OCI-LY1 (cell line): ENCODE results near the gene AGPAT2.

Experiments
- H2AFZ ChIP-seq: fragments of 200-600 bp; sonication (generic), shearing (Covaris generic); 2 replicates; pipeline ENCODE4 v1.6.0; 2014; ENCODE audit warnings: antibody characterized with exemption, mild to moderate bottlenecking, low read length
- H3F3A ChIP-seq: fragments of 200-600 bp; sonication (generic), shearing (Covaris generic); 2 replicates; pipeline ENCODE4 v1.6.0; 2014; ENCODE audit warnings: mild to moderate bottlenecking, antibody characterized with exemption, low read length, moderate library complexity; ENCODE audit not compliant: insufficient read depth
- H3K27ac ChIP-seq: fragments of 200-600 bp; sonication (generic); 2 replicates; pipeline ENCODE4 v1.5.1; 2014; ENCODE audit warnings: low read length, mixed run types, mild to moderate bottlenecking, low read depth; ENCODE audit not compliant: poor library complexity, severe bottlenecking
- H3K27me3 ChIP-seq: fragments of 200-600 bp; sonication (generic); 2 replicates; pipeline ENCODE4 v1.6.0; 2014; ENCODE audit warnings: antibody characterized with exemption, mild to moderate bottlenecking, low read length, moderate library complexity; ENCODE audit not compliant: insufficient read depth
- H3K36me3 ChIP-seq: fragments of 200-600 bp; sonication (generic); 2 replicates; pipeline ENCODE4 v1.6.1; 2014; ENCODE audit warnings: mild to moderate bottlenecking, antibody characterized with exemption, low read length, moderate library complexity, mixed read lengths; ENCODE audit not compliant: insufficient read depth
- H3K4me1 ChIP-seq: fragments of 200-600 bp; sonication (generic); 2 replicates; pipeline ENCODE4 v1.5.1; 2014; ENCODE audit warnings: mild to moderate bottlenecking, low read length, moderate library complexity; ENCODE audit not compliant: insufficient read depth, severe bottlenecking
- H3K4me2 ChIP-seq: fragments of 200-600 bp; sonication (generic), shearing (Covaris generic); 2 replicates; pipeline ENCODE4 v1.6.1; 2014; ENCODE audit warnings: low read length
- H3K4me3 ChIP-seq: fragments of 200-600 bp; sonication (generic); 2 replicates; pipeline ENCODE4 v1.5.1; 2014; ENCODE audit warnings: low read length, low read depth, mild to moderate bottlenecking, mixed read lengths; ENCODE audit not compliant: poor library complexity, severe bottlenecking
- H3K79me2 ChIP-seq: fragments of 200-600 bp; shearing (Covaris generic); 2 replicates; pipeline ENCODE4 v1.6.1; 2016; ENCODE audit warnings: mixed run types, low read length, mixed read lengths; ENCODE audit not compliant: insufficient read depth
- H3K9ac ChIP-seq: fragments of 200-600 bp; sonication (generic), shearing (Covaris generic); 2 replicates; pipeline ENCODE4 v1.6.1; 2014; ENCODE audit warnings: mild to moderate bottlenecking, low read length, mixed read lengths
- H3K9me2 ChIP-seq: fragments of 200-600 bp; sonication (generic), shearing (Covaris generic); 2 replicates; pipeline ENCODE4 v1.6.1; 2014; ENCODE audit warnings: low read depth, mild to moderate bottlenecking, low read length, mixed read lengths
- H3K9me3 ChIP-seq: fragments of 200-600 bp; shearing (Covaris generic); 2 replicates; pipeline ENCODE4 v1.6.1; 2014; ENCODE audit warnings: low read length, mixed read lengths
- H4K20me1 ChIP-seq: fragments of 200-600 bp; sonication (generic), shearing (Covaris generic); 2 replicates; pipeline ENCODE4 v1.6.0; 2016; ENCODE audit warnings: mild to moderate bottlenecking, low read length; ENCODE audit not compliant: insufficient read depth
- CTCF ChIP-seq: fragments of 200-600 bp; sonication (generic), shearing (Covaris generic); IDR thresholded peaks from 2 replicates; pipeline ENCODE4 v1.5.1; 2017; ENCODE audit warnings: mild to moderate bottlenecking, antibody characterized with exemption, low read length, moderate library complexity, mixed read lengths
- EZH2 ChIP-seq: fragments of 200-600 bp; sonication (generic), shearing (Covaris generic); IDR thresholded peaks from 2 replicates; pipeline ENCODE4 v1.8.0; 2017; ENCODE audit warnings: borderline replicate concordance, mixed run types, mild to moderate bottlenecking, antibody characterized with exemption, low read length, moderate library complexity, mixed read lengths

Gene AGPAT2

DNA sequence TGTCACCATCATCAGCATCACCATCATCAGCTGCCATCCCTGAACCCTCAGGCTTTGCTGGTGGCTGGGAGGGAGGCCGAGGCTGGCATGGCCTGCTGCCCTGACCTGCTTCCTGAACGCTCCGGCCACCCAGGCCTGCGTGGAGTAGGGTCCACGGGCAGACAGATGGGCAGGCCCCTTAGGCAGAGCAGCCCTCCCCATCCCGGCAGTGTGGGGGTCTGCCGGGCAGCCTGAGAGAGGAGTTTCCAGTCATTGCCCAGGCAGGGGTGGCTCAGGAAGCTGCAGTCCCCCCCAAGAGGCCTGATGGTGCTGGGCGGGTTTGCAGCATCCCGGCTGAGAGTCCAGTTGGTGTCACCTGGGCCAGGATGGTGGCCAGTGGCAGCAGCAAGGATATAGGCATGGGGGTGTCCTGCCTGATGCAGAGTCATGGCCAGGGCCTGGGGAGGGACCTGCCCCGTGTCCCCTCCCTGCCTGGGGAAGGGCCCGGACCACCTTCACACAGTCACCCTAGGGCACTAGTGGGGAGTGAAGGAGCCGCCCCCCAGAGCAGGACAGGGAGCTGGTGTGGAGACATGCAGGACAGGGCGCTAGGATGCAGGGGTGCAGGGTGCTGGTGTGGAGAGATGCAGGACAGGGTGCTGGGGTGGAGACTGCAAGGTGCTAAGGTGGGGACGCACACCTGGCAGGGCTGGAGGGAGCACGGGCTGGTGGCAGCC lies 32.3 kb downstream of the AGPAT2 start:
- Histone ChIP-seq H3K9ac (no peak overlapping the region), H2AFZ (no peak overlapping the region), H3K27ac (no peak overlapping the region), H3K4me1 (no peaks in the 10 kb centered on the region), H3K9me2 (no peaks in the 10 kb centered on the region), H3K36me3 (no peaks in the 10 kb centered on the region), H3K9me3 (no peaks in the 10 kb centered on the region), H3K4me2 (no peak overlapping the region), H3F3A (no peaks in the 10 kb centered on the region), H3K4me3 (no peak overlapping the region), H3K27me3 (0 out of 2 replicates have a peak, but pooled peaks cover 9% of the 10 kb centered on the region), H4K20me1 (no peaks in the 10 kb centered on the region), H3K79me2 (no peaks in the 10 kb centered on the region)
- no peak for TF ChIP-seq EZH2
- TF ChIP-seq CTCF, result no peak

DNA sequence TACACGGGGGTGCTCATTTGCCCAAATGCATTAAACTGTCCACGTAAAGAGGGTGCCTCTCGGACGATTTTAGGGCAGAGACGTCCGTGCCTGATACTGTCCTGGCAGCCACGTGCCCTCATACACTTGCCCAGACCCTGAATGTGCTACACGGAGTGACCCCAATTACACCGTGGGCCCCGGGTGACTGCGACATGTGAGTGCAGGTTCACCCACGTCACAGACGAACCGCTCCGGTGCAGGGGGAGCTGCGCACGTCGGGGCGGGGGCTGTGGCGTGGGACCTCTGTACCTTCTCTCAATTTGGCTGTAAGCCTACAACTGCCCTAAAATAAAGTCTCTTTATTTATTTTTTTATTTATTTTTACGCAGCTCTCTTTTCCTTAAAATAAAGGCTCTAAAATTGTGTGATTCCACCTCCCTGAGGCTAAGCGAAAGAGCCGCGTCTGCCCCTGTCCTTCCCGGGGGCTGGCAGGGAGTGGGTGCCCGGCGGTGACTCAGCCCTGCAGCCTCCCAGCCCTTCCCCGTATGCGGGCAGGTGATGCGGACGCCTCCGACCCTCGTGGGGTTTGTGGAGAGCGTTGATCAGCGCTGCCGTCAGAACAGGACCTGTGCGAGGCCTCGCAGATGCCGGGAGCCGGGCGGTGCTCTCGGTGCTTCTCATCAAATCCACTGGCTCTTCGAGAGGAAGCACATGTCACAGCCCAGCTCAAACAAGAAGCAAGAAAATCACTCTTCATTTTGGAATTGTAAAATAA lies 33.8 kb downstream of the AGPAT2 start:
- Histone ChIP-seq H2AFZ (no peak overlapping the region), H3K9ac (no peak overlapping the region), H3K4me1 (no peaks in the 10 kb centered on the region), H4K20me1 (no peaks in the 10 kb centered on the region), H3K79me2 (no peaks in the 10 kb centered on the region), H3K4me2 (no peak overlapping the region), H3K36me3 (no peaks in the 10 kb centered on the region), H3K4me3 (no peak overlapping the region), H3F3A (no peaks in the 10 kb centered on the region), H3K9me2 (no peaks in the 10 kb centered on the region), H3K9me3 (no peaks in the 10 kb centered on the region), H3K27me3 (0 out of 2 replicates have a peak, but pooled peaks cover 9% of the 10 kb centered on the region), H3K27ac (no peak overlapping the region)
- TF ChIP-seq EZH2, result no peak

DNA sequence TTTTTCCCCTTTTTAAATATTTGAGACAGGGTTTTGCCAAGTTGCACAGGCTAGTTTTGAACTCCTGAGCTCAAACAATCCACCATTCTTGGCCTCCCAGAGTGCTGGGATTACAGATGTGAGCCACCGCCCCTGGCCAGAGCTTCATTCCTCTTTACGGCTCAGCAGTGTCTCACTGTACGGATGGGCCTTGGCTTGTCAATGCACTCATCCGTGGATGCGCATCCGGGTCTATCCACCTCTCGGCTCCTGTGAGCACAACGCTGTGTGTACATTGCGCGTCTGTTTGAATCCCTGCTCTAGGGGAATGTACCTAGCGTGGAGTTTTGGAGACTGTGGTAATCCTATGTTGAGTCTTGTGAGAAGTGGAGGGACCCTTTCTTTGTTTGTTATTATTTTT lies 35.4 kb downstream of the AGPAT2 start:
- Histone ChIP-seq H3F3A (no peaks in the 10 kb centered on the region), H3K9me2 (no peaks in the 10 kb centered on the region), H4K20me1 (no peaks in the 10 kb centered on the region), H3K4me3 (no peak overlapping the region), H2AFZ (no peak overlapping the region), H3K27ac (no peak overlapping the region), H3K4me1 (no peaks in the 10 kb centered on the region), H3K9me3 (no peaks in the 10 kb centered on the region), H3K4me2 (no peak overlapping the region), H3K36me3 (no peaks in the 10 kb centered on the region), H3K9ac (no peak overlapping the region), H3K79me2 (no peaks in the 10 kb centered on the region), H3K27me3 (peaks cover 13% of the 10 kb centered on the region; the same call in 1 of the 2 replicates)
- no peak for TF ChIP-seq EZH2
- TF ChIP-seq CTCF, result no peak
